Mammary epithelial cell (primary cell): ENCODE results near the gene PPCS.

ENCODE experiments used
- CTCF ChIP-seq, 2 donors: IDR thresholded peaks in 1 of 2; conservative IDR thresholded peaks in 1 of 2; 2 replicates each; pipeline ENCODE4 v1.5.1; 2011 to 2012; ENCODE audit warnings: inconsistent platforms in 2 of 2, low read length in 2 of 2, mild to moderate bottlenecking in 2 of 2, control low read depth in 1 of 2, low read depth in 1 of 2; ENCODE audit not compliant: insufficient read depth in 1 of 2; ENCODE audit errors: extremely low read depth in 1 of 2
- EZH2 ChIP-seq: IDR thresholded peaks from 2 replicates; pipeline ENCODE4 v1.6.1; 2012; ENCODE audit warnings: low read length, inconsistent platforms, borderline replicate concordance

- TF ChIP-seq EZH2, result no peak
- TF ChIP-seq CTCF (conservative IDR thresholded peaks at IDR 0.05 in 1 of 2, IDR thresholded peaks at IDR 0.05 in 1 of 2; ENCODE audit: extremely low read depth in 1 of 2, insufficient read depth in 1 of 2, low read depth in 1 of 2, low read length in 2 of 2), result no peak
Observed at GRCh38 chr1:42431514-42431913, 24.8 kb upstream of the PPCS start.
